ENCODE data around the gene IL6ST.
"Not testable (repeated sequence)": the region's sequence is repeated elsewhere in the genome, so short reads cannot be mapped to it uniquely, and the experiment has no call there.

DNA sequence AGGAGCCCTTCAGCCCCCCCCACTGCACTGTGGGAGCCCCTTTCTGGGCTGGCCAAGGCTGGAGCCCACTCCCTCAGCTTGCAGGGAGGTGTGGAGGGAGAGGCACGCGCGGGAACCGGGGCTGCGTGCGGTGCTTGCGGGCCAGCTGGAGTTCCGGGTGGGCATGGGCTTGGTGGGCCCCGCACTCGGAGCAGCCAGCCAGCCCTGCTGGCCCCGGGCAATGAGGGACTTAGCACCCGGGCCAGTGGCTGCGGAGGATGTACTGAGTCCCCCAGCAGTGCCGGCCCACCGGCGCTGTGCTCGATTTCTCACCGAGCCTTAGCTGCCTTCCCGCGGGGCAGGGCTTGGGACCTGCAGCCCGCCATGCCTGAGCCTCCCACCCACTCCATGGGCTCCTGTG, 40.6 kb upstream of the IL6ST start:
- TF ChIP-seq POLR2A (IDR thresholded peaks at IDR 0.05); CTCF (IDR thresholded peaks at IDR 0.05 in 8 of 11, conservative IDR thresholded peaks at IDR 0.05 in 3 of 11); POLR2AphosphoS5 (IDR thresholded peaks at IDR 0.05): not testable (repeated sequence)
